ENCODE measurements around the gene NUDT16L1.

The NUDT16L1 gene

DNA sequence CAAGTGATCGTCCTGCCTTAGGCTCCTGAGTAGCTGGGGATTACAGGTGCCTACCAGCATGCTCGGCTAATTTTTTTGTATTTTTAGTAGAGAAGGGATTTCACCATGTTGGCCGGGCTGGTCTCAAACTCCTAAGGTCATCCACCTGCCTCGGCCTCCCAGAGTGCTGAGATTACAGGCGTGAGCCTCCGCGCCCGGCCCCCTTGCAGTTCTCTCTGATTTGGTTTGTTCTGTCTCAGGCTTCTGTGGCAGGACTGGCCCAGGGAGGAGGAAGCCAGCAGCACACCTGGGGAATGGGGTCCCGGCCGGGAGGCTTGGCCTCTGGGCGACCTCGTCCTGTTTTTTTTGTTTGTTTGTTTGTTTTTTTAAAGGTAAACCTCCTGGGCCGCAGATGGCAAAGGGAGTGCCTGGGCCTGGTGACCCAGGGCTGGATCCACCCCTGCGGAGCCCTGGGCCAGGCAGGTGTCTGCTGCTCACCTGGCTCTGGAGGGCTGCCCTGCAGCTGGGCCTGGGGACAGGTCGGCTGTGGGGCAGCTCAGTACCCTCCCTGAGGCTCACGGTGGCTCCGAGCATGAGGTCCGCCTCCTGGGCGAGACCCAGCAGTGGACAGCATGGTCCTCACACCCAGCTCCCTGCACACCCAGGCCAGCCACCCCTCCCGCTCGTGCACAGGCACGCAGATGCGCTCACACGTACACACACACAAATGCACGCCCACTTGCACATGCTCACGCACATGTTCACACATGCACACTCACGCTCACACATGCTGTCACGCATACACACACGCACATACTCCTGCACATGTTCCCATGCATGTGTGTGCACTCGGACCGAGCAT, 3.3 kb upstream of the NUDT16L1 start:
- Histone ChIP-seq H3K4me3 (ENCODE audit: low read depth, low read length) (no peak overlapping the region), H3K36me3 (replicated peaks) (peaks cover 28% of the 10 kb centered on the region), H3K27me3 (replicated peaks) (no peaks in the 10 kb centered on the region), H3K27ac (no peak overlapping the region)
- in situ Hi-C loops (cut with HindIII; ENCODE audit: low pct_ligation_motif_present, low sequenced_read_pairs): no loop called here
- TF ChIP-seq, protein P1, sequence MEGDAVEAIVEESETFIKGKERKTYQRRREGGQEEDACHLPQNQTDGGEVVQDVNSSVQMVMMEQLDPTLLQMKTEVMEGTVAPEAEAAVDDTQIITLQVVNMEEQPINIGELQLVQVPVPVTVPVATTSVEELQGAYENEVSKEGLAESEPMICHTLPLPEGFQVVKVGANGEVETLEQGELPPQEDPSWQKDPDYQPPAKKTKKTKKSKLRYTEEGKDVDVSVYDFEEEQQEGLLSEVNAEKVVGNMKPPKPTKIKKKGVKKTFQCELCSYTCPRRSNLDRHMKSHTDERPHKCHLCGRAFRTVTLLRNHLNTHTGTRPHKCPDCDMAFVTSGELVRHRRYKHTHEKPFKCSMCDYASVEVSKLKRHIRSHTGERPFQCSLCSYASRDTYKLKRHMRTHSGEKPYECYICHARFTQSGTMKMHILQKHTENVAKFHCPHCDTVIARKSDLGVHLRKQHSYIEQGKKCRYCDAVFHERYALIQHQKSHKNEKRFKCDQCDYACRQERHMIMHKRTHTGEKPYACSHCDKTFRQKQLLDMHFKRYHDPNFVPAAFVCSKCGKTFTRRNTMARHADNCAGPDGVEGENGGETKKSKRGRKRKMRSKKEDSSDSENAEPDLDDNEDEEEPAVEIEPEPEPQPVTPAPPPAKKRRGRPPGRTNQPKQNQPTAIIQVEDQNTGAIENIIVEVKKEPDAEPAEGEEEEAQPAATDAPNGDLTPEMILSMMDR (IDR thresholded peaks at IDR 0.05; ENCODE audit: low read depth, low read length, missing control alignments): no peak
- DNase-seq: no peak

DNA sequence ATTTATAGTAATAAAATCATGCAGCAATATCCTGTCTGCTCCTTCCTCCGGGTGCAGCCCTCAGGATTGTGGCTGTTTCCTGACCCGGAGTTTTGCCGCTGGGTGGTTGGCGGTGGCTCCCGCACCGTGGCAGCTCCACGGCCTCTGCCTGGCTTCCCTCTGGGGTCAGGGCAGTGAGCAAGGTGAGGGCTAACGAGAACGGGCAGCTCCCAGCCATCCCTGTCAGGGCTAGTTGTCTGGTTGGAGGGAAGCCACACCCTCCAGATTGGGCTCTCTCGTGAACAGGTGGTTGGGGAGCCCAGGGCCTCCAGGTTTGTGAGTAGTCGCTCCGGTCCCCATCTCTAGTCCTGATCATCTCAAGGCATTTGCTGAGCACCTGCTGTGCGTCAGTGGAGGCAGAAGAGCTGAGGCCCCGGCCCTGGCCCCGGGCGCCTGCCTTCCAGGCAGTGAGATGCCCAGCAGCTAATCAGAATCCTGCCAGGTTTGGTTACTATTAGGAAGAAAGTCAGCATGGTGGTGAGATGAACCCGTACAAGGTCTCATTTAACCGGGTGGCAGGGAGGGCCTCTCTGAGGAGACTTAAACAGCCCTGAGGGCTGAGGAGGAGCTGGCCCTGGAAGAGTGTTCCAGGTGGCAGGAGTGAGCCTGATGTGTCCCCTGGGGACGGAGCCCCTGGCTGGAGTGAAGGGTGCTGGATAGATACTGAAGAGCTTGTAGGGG, 2.3 kb upstream of the NUDT16L1 start:
- Histone ChIP-seq H3K36me3 (replicated peaks) (peaks cover 30% of the 10 kb centered on the region), H3K27ac (no peak overlapping the region), H3K27me3 (replicated peaks) (no peaks in the 10 kb centered on the region), H3K4me3 (ENCODE audit: low read depth, low read length) (no peak overlapping the region)
- TF ChIP-seq, protein P1 (IDR thresholded peaks at IDR 0.05; ENCODE audit: low read depth, low read length, missing control alignments): no peak
- in situ Hi-C loops (cut with HindIII; ENCODE audit: low pct_ligation_motif_present, low sequenced_read_pairs): no loop called here
- no peak for DNase-seq

DNA sequence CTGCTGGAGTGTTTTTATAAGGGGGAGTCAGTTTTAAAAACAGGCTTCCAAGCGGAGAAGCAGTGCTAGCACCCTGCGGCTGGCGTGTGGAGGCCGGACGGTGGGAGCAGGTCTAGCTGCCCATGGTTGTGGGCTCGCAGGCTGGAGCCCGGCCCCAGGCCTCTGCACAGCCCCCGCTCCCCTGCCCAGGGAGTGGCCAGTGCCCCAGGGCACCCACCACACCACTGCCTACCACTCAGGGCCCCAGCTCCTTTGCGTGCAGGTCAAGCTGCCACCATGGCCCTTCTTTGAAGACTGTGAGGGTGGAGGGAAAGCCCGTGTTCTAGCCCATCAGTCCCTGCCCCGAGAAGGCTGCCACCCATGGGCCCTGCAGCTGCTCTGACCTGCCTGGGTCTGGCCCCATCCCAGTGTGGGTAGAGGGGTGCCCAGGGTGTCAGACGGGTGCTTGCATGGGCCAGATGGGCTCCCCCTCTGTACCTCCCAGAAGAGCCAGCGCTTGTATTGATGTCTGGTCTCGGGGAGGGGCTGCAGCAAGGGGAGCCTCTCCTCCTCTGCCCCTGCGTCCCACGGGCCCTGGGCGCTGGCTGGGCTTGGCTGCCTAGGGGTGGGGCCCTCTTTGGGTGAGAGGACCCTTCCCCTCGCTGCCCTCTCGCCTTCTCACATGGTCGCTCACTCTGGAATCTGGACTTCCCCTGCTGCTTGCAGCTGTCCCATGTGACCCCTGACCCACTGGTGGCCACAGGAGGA, 1.5 kb upstream of the NUDT16L1 start:
- in situ Hi-C loops (cut with HindIII; ENCODE audit: low pct_ligation_motif_present, low sequenced_read_pairs): no loop called here
- TF ChIP-seq, protein P1 (IDR thresholded peaks at IDR 0.05; ENCODE audit: low read depth, low read length, missing control alignments): no peak
- Histone ChIP-seq H3K36me3 (replicated peaks) (peaks cover 36% of the 10 kb centered on the region), H3K4me3 (ENCODE audit: low read depth, low read length) (no peak overlapping the region), H3K27me3 (replicated peaks) (no peaks in the 10 kb centered on the region), H3K27ac (no peak overlapping the region)
- DNase-seq: no peak

DNA sequence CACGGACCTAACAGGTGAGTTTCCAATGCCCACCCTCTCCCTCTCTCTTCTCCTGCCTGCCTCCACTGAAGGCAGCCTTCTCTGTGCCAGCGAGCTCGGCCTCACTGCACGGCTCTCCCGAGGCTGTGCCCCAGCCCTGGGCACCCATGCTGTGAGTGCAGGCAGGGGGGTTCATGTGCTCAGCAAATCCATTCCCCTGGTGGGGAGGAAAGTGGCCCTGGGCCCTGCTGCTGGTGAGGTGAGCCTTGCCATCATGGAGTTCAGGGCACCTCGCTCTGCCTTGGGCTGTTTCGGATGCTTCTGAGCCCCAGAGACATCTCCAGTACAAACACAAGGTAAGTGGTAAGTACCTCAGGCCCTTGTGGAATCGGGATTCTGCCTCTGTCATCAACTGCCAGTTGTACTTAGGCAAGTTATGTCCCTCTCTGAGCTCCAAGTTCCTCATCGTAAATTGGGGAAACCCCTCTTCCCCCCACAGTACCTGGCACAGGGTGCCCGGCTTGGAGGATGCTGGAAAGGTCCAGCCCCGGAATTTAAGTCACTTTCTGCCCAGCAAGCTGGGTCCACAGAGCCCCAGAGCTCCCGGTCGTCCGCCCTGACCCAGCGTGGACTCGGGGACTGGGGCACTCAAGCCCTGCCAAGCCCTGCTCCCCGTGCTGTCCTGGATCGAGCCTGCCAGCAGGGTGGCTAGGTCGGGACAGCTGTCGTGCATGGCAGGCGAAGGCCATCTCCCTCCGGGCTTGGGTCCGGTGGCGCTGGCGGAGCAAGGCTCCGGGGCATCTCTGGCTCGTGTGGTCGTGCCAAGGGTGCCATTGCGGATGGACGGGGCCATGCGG, 684 bp upstream of the NUDT16L1 start:
- DNase-seq: no peak
- H3K27ac ChIP-seq: no peak overlapping the region
- in situ Hi-C loops (cut with HindIII; ENCODE audit: low pct_ligation_motif_present, low sequenced_read_pairs): no loop called here
- TF ChIP-seq, protein P1 (IDR thresholded peaks at IDR 0.05; ENCODE audit: low read depth, low read length, missing control alignments): no peak
- peaks cover 35% of the 10 kb centered on the region for H3K36me3 ChIP-seq (replicated peaks)
- H3K4me3 ChIP-seq (ENCODE audit: low read depth, low read length): peak overlapping the region; percentile 64
- no peaks in the 10 kb centered on the region for H3K27me3 ChIP-seq (replicated peaks)

DNA sequence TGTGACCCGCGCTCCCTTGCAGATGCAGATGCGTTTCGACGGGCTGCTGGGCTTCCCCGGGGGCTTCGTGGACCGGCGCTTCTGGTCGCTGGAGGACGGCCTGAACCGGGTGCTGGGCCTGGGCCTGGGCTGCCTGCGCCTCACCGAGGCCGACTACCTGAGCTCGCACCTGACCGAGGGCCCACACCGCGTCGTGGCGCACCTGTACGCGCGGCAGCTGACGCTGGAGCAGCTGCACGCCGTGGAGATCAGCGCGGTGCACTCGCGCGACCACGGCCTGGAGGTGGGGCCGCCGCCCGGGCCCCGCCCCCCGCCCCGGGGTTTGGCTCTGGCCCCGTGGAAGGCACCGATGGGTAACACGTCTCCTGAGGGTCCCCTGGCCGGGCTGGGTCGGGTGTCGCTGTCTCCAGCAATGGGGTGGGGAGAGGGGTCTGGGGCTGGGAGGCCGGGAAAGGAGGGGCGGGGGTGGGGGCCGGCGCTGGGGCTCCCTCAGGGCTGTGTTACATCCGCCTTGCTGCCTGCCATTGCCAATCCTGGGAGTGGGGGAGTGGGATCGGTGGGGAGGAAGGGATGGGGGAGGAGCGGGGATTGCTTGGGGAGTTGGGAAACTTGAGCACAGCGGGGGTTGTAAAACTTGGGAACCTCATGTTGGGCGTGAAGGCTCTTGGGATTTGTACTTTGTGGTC, 737 bp downstream of the NUDT16L1 start:
- no peaks in the 10 kb centered on the region for H3K27me3 ChIP-seq (replicated peaks)
- peak overlapping the region; percentile 56 for H3K27ac ChIP-seq
- peaks cover 33% of the 10 kb centered on the region for H3K36me3 ChIP-seq (replicated peaks)
- TF ChIP-seq, protein P1 (IDR thresholded peaks at IDR 0.05; ENCODE audit: low read depth, low read length, missing control alignments): no peak
- in situ Hi-C loops (cut with HindIII; ENCODE audit: low pct_ligation_motif_present, low sequenced_read_pairs): no loop called here
- peak; percentile 18 for DNase-seq
- peak overlapping the region; percentile 92 for H3K4me3 ChIP-seq (ENCODE audit: low read depth, low read length)

Data from brain microvascular endothelial cell (primary cell).